ENCODE data around the gene KCNAB2. TPM values are rescaled to one million over a fixed set of nuclear protein-coding genes. Genes with fewer than 3 reads are reported as not detected.

Gene KCNAB2
- polyA plus RNA-seq, 1 of the 3 experiments (the other 2 are of a cell fraction) = 7.6 TPM

DNA sequence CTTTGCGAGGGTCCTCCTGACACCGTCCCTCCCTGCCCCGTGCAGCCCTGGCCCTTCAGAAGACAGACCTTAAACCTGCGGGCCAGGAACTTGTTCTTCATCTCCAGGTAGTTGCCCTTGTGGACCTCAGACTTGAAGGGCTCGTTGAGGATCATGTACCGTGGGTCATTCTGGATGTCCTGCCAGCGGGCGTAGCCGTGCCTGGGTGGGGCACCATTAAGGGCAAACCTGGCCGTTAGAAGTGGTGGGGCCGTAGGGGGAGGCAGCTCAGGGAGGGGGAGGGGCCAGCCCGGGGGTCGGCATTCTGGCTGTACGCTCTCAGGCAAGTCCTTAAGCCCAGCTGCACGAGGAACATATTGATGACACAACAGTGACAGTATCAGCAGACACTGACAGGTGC is 64.6 kb downstream of the KCNAB2 start:
- WGBS (ENCODE audit: low lambda C conversion rate) = 75% methylated on average over 8 of the region's 15 CpGs
- H3K9ac ChIP-seq = no peak overlapping the region
- H3K27ac ChIP-seq (ENCODE audit: low read depth in 2 of 2, low read length in 1 of 2) = no peak overlapping the region
- H3F3A ChIP-seq (replicated peaks; ENCODE audit: insufficient read depth) = no peaks in the 10 kb centered on the region
- ChIA-PET POLR2A (no interaction called here), CTCF (interaction anchor here (0.8 to 5.6 kb wide), 5 partner anchors 15 to 75 kb away, joined by 3 to 57 read pairs (median 5); no protein-coding TSS in a partner anchor)
- H3K4me2 ChIP-seq = no peak overlapping the region
- no peak for DNase-seq
- H3K27me3 ChIP-seq (ENCODE audit: insufficient read depth) = no peaks in the 10 kb centered on the region
- no peak for TF ChIP-seq YY1 (IDR thresholded peaks at IDR 0.05; ENCODE audit: low read depth)
- TF ChIP-seq, protein P1, sequence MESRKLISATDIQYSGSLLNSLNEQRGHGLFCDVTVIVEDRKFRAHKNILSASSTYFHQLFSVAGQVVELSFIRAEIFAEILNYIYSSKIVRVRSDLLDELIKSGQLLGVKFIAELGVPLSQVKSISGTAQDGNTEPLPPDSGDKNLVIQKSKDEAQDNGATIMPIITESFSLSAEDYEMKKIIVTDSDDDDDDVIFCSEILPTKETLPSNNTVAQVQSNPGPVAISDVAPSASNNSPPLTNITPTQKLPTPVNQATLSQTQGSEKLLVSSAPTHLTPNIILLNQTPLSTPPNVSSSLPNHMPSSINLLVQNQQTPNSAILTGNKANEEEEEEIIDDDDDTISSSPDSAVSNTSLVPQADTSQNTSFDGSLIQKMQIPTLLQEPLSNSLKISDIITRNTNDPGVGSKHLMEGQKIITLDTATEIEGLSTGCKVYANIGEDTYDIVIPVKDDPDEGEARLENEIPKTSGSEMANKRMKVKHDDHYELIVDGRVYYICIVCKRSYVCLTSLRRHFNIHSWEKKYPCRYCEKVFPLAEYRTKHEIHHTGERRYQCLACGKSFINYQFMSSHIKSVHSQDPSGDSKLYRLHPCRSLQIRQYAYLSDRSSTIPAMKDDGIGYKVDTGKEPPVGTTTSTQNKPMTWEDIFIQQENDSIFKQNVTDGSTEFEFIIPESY (IDR thresholded peaks at IDR 0.05; ENCODE audit: borderline replicate concordance, low read depth) = no peak
- TF ChIP-seq, protein P2, sequence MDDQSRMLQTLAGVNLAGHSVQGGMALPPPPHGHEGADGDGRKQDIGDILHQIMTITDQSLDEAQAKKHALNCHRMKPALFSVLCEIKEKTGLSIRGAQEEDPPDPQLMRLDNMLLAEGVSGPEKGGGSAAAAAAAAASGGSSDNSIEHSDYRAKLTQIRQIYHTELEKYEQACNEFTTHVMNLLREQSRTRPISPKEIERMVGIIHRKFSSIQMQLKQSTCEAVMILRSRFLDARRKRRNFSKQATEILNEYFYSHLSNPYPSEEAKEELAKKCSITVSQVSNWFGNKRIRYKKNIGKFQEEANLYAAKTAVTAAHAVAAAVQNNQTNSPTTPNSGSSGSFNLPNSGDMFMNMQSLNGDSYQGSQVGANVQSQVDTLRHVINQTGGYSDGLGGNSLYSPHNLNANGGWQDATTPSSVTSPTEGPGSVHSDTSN (IDR thresholded peaks at IDR 0.05) = no peak
- no peak for TF ChIP-seq MXI1 (IDR thresholded peaks at IDR 0.05; ENCODE audit: low read depth, low read length)
- no peak for TF ChIP-seq POLR2AphosphoS5 (IDR thresholded peaks at IDR 0.05; ENCODE audit: low read depth, low read length)
- no peak for TF ChIP-seq SMC3 (IDR thresholded peaks at IDR 0.05; ENCODE audit: low read depth, low read length)
- TF ChIP-seq RFX5 (IDR thresholded peaks at IDR 0.05; ENCODE audit: low read length) = no peak
- TF ChIP-seq, protein P3, sequence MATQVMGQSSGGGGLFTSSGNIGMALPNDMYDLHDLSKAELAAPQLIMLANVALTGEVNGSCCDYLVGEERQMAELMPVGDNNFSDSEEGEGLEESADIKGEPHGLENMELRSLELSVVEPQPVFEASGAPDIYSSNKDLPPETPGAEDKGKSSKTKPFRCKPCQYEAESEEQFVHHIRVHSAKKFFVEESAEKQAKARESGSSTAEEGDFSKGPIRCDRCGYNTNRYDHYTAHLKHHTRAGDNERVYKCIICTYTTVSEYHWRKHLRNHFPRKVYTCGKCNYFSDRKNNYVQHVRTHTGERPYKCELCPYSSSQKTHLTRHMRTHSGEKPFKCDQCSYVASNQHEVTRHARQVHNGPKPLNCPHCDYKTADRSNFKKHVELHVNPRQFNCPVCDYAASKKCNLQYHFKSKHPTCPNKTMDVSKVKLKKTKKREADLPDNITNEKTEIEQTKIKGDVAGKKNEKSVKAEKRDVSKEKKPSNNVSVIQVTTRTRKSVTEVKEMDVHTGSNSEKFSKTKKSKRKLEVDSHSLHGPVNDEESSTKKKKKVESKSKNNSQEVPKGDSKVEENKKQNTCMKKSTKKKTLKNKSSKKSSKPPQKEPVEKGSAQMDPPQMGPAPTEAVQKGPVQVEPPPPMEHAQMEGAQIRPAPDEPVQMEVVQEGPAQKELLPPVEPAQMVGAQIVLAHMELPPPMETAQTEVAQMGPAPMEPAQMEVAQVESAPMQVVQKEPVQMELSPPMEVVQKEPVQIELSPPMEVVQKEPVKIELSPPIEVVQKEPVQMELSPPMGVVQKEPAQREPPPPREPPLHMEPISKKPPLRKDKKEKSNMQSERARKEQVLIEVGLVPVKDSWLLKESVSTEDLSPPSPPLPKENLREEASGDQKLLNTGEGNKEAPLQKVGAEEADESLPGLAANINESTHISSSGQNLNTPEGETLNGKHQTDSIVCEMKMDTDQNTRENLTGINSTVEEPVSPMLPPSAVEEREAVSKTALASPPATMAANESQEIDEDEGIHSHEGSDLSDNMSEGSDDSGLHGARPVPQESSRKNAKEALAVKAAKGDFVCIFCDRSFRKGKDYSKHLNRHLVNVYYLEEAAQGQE (IDR thresholded peaks at IDR 0.05; ENCODE audit: low read depth, low read length) = no peak
- TF ChIP-seq RXRA (IDR thresholded peaks at IDR 0.05; ENCODE audit: borderline replicate concordance, low read depth) = no peak
- TF ChIP-seq ELF1 (IDR thresholded peaks at IDR 0.05) = no peak
- TF ChIP-seq EZH2phosphoT487 (IDR thresholded peaks at IDR 0.05; ENCODE audit: borderline replicate concordance, low read depth) = no peak
- no peak for TF ChIP-seq TCF12 (IDR thresholded peaks at IDR 0.05)
- H3K79me2 ChIP-seq (ENCODE audit: insufficient read depth) = no peaks in the 10 kb centered on the region
- H4K20me1 ChIP-seq (ENCODE audit: insufficient read depth) = no peaks in the 10 kb centered on the region
- H3K9me3 ChIP-seq = no peaks in the 10 kb centered on the region
- no peaks in the 10 kb centered on the region for H3K36me3 ChIP-seq (replicated peaks in 1 of 2; ENCODE audit: control insufficient read depth in 1 of 2, insufficient read depth in 2 of 2, low read length in 1 of 2)
- no peaks in the 10 kb centered on the region for H3K9me2 ChIP-seq
- no peak overlapping the region for H3K4me3 ChIP-seq (ENCODE audit: low read depth in 2 of 2, low read length in 1 of 2)
- H2AFZ ChIP-seq (ENCODE audit: low read depth) = no peak overlapping the region
- H3K4me1 ChIP-seq (ENCODE audit: control insufficient read depth in 1 of 2, insufficient read depth in 2 of 2, low read depth in 1 of 2, low read length in 1 of 2) = peaks cover 0 to 11% of the 10 kb centered on the region in 2 experiments; a peak in 1 of 4 replicates
